ENCODE measurements around the gene ADH4. TPM values are rescaled to one million over a fixed set of nuclear protein-coding genes. Genes with fewer than 3 reads are reported as not detected.

The ADH4 gene
- total RNA-seq, 1 experiment from 2014 or later: 2.2 TPM

DNA sequence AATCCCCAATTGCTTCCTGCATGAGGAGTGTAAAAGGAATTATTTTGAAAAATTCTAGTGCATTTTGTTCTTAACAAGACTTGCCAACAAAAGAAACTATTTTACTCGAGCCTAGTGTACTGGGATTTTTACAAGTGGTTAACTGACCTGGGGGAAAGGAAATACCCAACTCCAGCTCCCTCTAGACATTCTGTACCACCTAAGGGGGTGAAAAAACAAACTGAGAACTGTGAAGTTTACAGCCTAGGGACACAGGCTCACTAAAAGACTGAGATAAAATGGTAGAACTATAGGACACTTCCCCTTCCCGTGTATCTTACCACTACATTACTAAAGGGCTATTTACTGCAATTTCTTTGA is 52.9 kb downstream of the ADH4 start:
- no peak for DNase-seq
- no TSS peak for BruUV-seq (replicated peaks)
- Mint-ChIP-seq H3K9me3 (ENCODE audit: unreplicated experiment) (no peaks in the 10 kb centered on the region), H3K27ac (ENCODE audit: unreplicated experiment) (peak overlapping the region; percentile 98), H3K4me3 (ENCODE audit: unreplicated experiment) (peak overlapping the region; percentile 98), H3K27me3 (ENCODE audit: insufficient read depth, unreplicated experiment) (no peaks in the 10 kb centered on the region), H3K36me3 (ENCODE audit: insufficient read depth, unreplicated experiment) (peaks cover 4% of the 10 kb centered on the region), H3K4me1 (ENCODE audit: low read depth, unreplicated experiment) (peaks cover 27% of the 10 kb centered on the region)
- ChIA-PET POLR2A (no interaction called here), CTCF (no interaction called here)
- H3K27me3 ChIP-seq (replicated peaks; ENCODE audit: control insufficient read depth, insufficient read depth, low read length): no peaks in the 10 kb centered on the region
- peaks cover 12% of the 10 kb centered on the region for H3K4me1 ChIP-seq
- intact Hi-C loops (cut with micrococcal nuclease; ENCODE audit: unreplicated experiment): no loop called here
- TF ChIP-seq, protein P1, sequence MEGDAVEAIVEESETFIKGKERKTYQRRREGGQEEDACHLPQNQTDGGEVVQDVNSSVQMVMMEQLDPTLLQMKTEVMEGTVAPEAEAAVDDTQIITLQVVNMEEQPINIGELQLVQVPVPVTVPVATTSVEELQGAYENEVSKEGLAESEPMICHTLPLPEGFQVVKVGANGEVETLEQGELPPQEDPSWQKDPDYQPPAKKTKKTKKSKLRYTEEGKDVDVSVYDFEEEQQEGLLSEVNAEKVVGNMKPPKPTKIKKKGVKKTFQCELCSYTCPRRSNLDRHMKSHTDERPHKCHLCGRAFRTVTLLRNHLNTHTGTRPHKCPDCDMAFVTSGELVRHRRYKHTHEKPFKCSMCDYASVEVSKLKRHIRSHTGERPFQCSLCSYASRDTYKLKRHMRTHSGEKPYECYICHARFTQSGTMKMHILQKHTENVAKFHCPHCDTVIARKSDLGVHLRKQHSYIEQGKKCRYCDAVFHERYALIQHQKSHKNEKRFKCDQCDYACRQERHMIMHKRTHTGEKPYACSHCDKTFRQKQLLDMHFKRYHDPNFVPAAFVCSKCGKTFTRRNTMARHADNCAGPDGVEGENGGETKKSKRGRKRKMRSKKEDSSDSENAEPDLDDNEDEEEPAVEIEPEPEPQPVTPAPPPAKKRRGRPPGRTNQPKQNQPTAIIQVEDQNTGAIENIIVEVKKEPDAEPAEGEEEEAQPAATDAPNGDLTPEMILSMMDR (IDR thresholded peaks at IDR 0.05; ENCODE audit: insufficient read depth in 1 of 2, low read depth in 1 of 2, low read length in 1 of 2, severe bottlenecking in 1 of 2, unreplicated experiment in 1 of 2): no peak
- H3K4me3 ChIP-seq (ENCODE audit: low read depth, low read length): no peak overlapping the region
- H3K36me3 ChIP-seq (ENCODE audit: control insufficient read depth, insufficient read depth, low read length): no peaks in the 10 kb centered on the region
- no peaks in the 10 kb centered on the region for H3K9me3 ChIP-seq

GRCh38 chr4:99090481-99091215 is 53.4 kb downstream of the ADH4 start:
- no peaks in the 10 kb centered on the region for H3K27me3 Mint-ChIP-seq (ENCODE audit: insufficient read depth, unreplicated experiment)
- H3K4me1 Mint-ChIP-seq (ENCODE audit: low read depth, unreplicated experiment): peaks cover 29% of the 10 kb centered on the region
- Histone ChIP-seq H3K36me3 (ENCODE audit: control insufficient read depth, insufficient read depth, low read length) (no peaks in the 10 kb centered on the region), H3K4me1 (peaks cover 13% of the 10 kb centered on the region), H3K9me3 (no peaks in the 10 kb centered on the region), H3K4me3 (ENCODE audit: low read depth, low read length) (no peak overlapping the region), H3K27me3 (replicated peaks; ENCODE audit: control insufficient read depth, insufficient read depth, low read length) (no peaks in the 10 kb centered on the region)
- DNase-seq: no peak
- no TSS peak for BruUV-seq (replicated peaks)
- TF ChIP-seq, protein P1 (IDR thresholded peaks at IDR 0.05; ENCODE audit: insufficient read depth in 1 of 2, low read depth in 1 of 2, low read length in 1 of 2, severe bottlenecking in 1 of 2, unreplicated experiment in 1 of 2): no peak
- POLR2A ChIA-PET: no interaction called here
- intact Hi-C loops (cut with micrococcal nuclease; ENCODE audit: unreplicated experiment): no loop called here
- H3K36me3 Mint-ChIP-seq (ENCODE audit: insufficient read depth, unreplicated experiment): peaks cover 8% of the 10 kb centered on the region
- no peaks in the 10 kb centered on the region for H3K9me3 Mint-ChIP-seq (ENCODE audit: unreplicated experiment)
- H3K4me3 Mint-ChIP-seq (ENCODE audit: unreplicated experiment): peak overlapping the region; percentile 98
- CTCF ChIA-PET: no interaction called here
- peak overlapping the region; percentile 98 for H3K27ac Mint-ChIP-seq (ENCODE audit: unreplicated experiment)

- POLR2A ChIA-PET: interaction anchor here (0.5 to 1.5 kb wide), 7 partner anchors 68 to 762 kb away, joined by 3 to 27 read pairs (median 4); partner anchors contain the start of genes ADH6, EIF4E and METAP1
- Histone ChIP-seq H3K36me3 (ENCODE audit: control insufficient read depth, insufficient read depth, low read length) (peaks cover 5% of the 10 kb centered on the region; the same call in 1 of the 2 replicates), H3K27me3 (replicated peaks; ENCODE audit: control insufficient read depth, insufficient read depth, low read length) (no peaks in the 10 kb centered on the region), H3K4me1 (peaks cover 13% of the 10 kb centered on the region), H3K9me3 (no peaks in the 10 kb centered on the region), H3K4me3 (ENCODE audit: low read depth, low read length) (peak within 1 kb of the TSS; percentile 83)
- Mint-ChIP-seq H3K4me1 (ENCODE audit: low read depth, unreplicated experiment) (peaks cover 29% of the 10 kb centered on the region), H3K36me3 (ENCODE audit: insufficient read depth, unreplicated experiment) (peaks cover 27% of the 10 kb centered on the region), H3K9me3 (ENCODE audit: unreplicated experiment) (no peaks in the 10 kb centered on the region), H3K4me3 (ENCODE audit: unreplicated experiment) (peak within 1 kb of the TSS; percentile 98), H3K27me3 (ENCODE audit: insufficient read depth, unreplicated experiment) (no peaks in the 10 kb centered on the region), H3K27ac (ENCODE audit: unreplicated experiment) (peak within 1 kb of the TSS; percentile 98)
- peak; percentile 80 to 85 for DNase-seq
- TSS peak; percentile 84 for BruUV-seq (replicated peaks)
- TF ChIP-seq, protein P1 (IDR thresholded peaks at IDR 0.05; ENCODE audit: insufficient read depth in 1 of 2, low read depth in 1 of 2, low read length in 1 of 2, severe bottlenecking in 1 of 2, unreplicated experiment in 1 of 2): no peak
- intact Hi-C loops (cut with micrococcal nuclease; ENCODE audit: unreplicated experiment): no loop called here
- CTCF ChIA-PET: interaction anchor here (0.7 to 1.7 kb wide), 4 partner anchors 15 to 374 kb away, joined by 3 to 14 read pairs (median 6); partner anchors contain the start of gene METAP1
Observed at GRCh38 chr4:99088481-99089365, 55.4 kb downstream of the ADH4 start, which contains the start of gene ADH5. Gene ADH5, minus strand, starts transcription at chr4:99088788. Its CDS starts 88 bp downstream, at chr4:99088700.

Data from Caco-2 (cell line).